Measurements from ENCODE around the gene ALPI. TPM values are rescaled to one million over a fixed set of nuclear protein-coding genes. Genes with fewer than 3 reads are reported as not detected.

ALPI gene
- total and polyA plus RNA-seq, 9 of the 15 experiments (the other 6 are each of a cell fraction or from before 2014, with no cell fraction given), result not detected

GRCh38 chr2:232464544-232464885 is 8.6 kb downstream of the ALPI start:
- DNase-seq (ENCODE audit: extremely low read depth in 1 of 4, low spot score in 3 of 4) (no peak), FAIRE-seq (no peak), ATAC-seq (no peak)
- Histone ChIP-seq H3K79me2 (ENCODE audit: control insufficient read depth, insufficient read depth, low read length) (no peaks in the 10 kb centered on the region), H3K9me1 (ENCODE audit: control insufficient read depth, insufficient read depth, low read length) (no peaks in the 10 kb centered on the region), H3K9me3 (replicated peaks; ENCODE audit: control insufficient read depth, insufficient read depth, low read depth, low read length) (no peaks in the 10 kb centered on the region), H3K9ac (ENCODE audit: insufficient read depth in 1 of 2, low read depth in 2 of 2, low read length in 2 of 2) (no peak overlapping the region), H3K4me3 (no peak overlapping the region), H2AFZ (ENCODE audit: low read depth, low read length) (no peak overlapping the region), H3K4me1 (replicated peaks in 1 of 2; ENCODE audit: control insufficient read depth in 2 of 2, insufficient read depth in 2 of 2, low read length in 2 of 2) (no peaks in the 10 kb centered on the region), H3K27me3 (ENCODE audit: control insufficient read depth in 2 of 2, insufficient read depth in 2 of 2, low read length in 2 of 2) (peaks cover 0 to 12% of the 10 kb centered on the region in 2 experiments; a peak in 1 of 5 replicates), H3K4me2 (ENCODE audit: insufficient read depth, low read length) (no peak overlapping the region), H3K36me3 (ENCODE audit: control insufficient read depth, insufficient read depth, low read length) (no peaks in the 10 kb centered on the region), H4K20me1 (replicated peaks; ENCODE audit: control insufficient read depth, insufficient read depth, low read length) (no peaks in the 10 kb centered on the region), H3K27ac (ENCODE audit: extremely low read depth, low read depth, low read length) (no peak overlapping the region)
- CTCF ChIA-PET (ENCODE audit: low intra/inter-chr PET ratio), result no interaction called here
- WGBS (ENCODE audit: insufficient coverage, low coverage, missing lambda C conversion rate), result 17% methylated on average over 3 of the region's 3 CpGs
- POLR2A ChIA-PET, result interaction anchor here (0.6 to 1.0 kb wide), 5 partner anchors 10 to 692 kb away, joined by 3 to 5 read pairs (median 3); partner anchors contain the start of gene CHRNG
- in situ Hi-C loops (cut with MboI) (no loop called here), intact Hi-C loops (cut with micrococcal nuclease) (no loop called here)
- no TSS peak for BruUV-seq (replicated peaks)
- TF ChIP-seq ZNF778 (CRISPR knock-in tag; IDR thresholded peaks at IDR 0.05) (no peak), DDX20 (tag; IDR thresholded peaks at IDR 0.05; ENCODE audit: low read depth) (no peak), HMGN3 (IDR thresholded peaks at IDR 0.05; ENCODE audit: borderline replicate concordance, extremely low read depth, insufficient read length, low read depth, low read length) (no peak), FOS (IDR thresholded peaks at IDR 0.05; ENCODE audit: extremely low read depth, insufficient read length) (no peak), FOXK2 (conservative IDR thresholded peaks at IDR 0.05 in 1 of 2, IDR thresholded peaks at IDR 0.05 in 1 of 2; ENCODE audit: low read depth in 2 of 2) (no peak), ZNF24 (IDR thresholded peaks at IDR 0.05) (no peak), SUPT5H (IDR thresholded peaks at IDR 0.05) (no peak), ZNF444 (CRISPR knock-in tag; IDR thresholded peaks at IDR 0.05) (no peak), RFX7 (CRISPR knock-in tag; IDR thresholded peaks at IDR 0.05) (no peak)
- TF ChIP-seq, protein P1, sequence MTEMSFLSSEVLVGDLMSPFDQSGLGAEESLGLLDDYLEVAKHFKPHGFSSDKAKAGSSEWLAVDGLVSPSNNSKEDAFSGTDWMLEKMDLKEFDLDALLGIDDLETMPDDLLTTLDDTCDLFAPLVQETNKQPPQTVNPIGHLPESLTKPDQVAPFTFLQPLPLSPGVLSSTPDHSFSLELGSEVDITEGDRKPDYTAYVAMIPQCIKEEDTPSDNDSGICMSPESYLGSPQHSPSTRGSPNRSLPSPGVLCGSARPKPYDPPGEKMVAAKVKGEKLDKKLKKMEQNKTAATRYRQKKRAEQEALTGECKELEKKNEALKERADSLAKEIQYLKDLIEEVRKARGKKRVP (CRISPR knock-in tag; IDR thresholded peaks at IDR 0.05), result no peak
- TF ChIP-seq, protein P2, sequence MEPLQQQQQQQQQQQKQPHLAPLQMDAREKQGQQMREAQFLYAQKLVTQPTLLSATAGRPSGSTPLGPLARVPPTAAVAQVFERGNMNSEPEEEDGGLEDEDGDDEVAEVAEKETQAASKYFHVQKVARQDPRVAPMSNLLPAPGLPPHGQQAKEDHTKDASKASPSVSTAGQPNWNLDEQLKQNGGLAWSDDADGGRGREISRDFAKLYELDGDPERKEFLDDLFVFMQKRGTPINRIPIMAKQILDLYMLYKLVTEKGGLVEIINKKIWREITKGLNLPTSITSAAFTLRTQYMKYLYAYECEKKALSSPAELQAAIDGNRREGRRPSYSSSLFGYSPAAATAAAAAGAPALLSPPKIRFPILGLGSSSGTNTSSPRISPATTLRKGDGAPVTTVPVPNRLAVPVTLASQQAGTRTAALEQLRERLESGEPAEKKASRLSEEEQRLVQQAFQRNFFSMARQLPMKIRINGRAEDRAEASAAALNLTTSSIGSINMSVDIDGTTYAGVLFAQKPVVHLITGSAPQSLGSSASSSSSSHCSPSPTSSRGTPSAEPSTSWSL (CRISPR knock-in tag; IDR thresholded peaks at IDR 0.05; ENCODE audit: borderline replicate concordance), result no peak
- TF ChIP-seq, protein P3, sequence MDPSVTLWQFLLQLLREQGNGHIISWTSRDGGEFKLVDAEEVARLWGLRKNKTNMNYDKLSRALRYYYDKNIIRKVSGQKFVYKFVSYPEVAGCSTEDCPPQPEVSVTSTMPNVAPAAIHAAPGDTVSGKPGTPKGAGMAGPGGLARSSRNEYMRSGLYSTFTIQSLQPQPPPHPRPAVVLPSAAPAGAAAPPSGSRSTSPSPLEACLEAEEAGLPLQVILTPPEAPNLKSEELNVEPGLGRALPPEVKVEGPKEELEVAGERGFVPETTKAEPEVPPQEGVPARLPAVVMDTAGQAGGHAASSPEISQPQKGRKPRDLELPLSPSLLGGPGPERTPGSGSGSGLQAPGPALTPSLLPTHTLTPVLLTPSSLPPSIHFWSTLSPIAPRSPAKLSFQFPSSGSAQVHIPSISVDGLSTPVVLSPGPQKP (CRISPR knock-in tag; IDR thresholded peaks at IDR 0.05), result no peak

Data from K562 (cell line).